HepG2 (cell line): Measurements from ENCODE around the gene CEP170. TPM values are rescaled to one million over a fixed set of nuclear protein-coding genes. Genes with fewer than 3 reads are reported as not detected.

Source experiments
- ATAC-seq: fragments of 200-7000 bp; cut with Tn5 transposase; 3 replicates; pipeline ENCODE4 v1.9.1; 2020; ENCODE audit warnings: mild to moderate bottlenecking, moderate library complexity
- BruUV-seq: library from RNA; stranded (reverse); fragments of 400-500 nt; replicated peaks from 2 replicates; lab custom pipeline; 2021; lab: Mats Ljungman, UMichigan
- CTCF ChIA-PET: fragments of 300-600 bp; formaldehyde crosslinking; extraction: SDS; loops from one replicate; lab custom pipeline; 2021; ENCODE audit warnings: low total read pairs, inconsistent platforms, low intra/inter-chr PET ratio; lab: Yijun Ruan, JAX
- POLR2A ChIA-PET: fragments of 350-600 bp; sonication (Branson Sonifier 250); formaldehyde crosslinking; loops from one replicate; lab custom pipeline; 2020; ENCODE audit warnings: antibody characterized with exemption, inconsistent platforms; lab: Yijun Ruan, JAX
- DNase-seq: peaks from one replicate; pipeline ENCODE4 v3.0.0-alpha.2; 2015; ENCODE audit warnings: low spot score
- FAIRE-seq: peaks from 3 replicates; lab custom pipeline; 2011; peaks lifted over from hg19 to GRCh38; lab: Jason Lieb, UNC
- H2AFZ ChIP-seq: one replicate; pipeline ENCODE4 v1.6.1; 2011; ENCODE audit warnings: low read length, inconsistent platforms
- H3K27ac ChIP-seq: fragments of 300-600 bp; 3 replicates; pipeline ENCODE4 v1.8.0; 2011; ENCODE audit warnings: mixed run types, mild to moderate bottlenecking, mixed read lengths, low read length, inconsistent platforms; ENCODE audit not compliant: insufficient read depth; ENCODE audit errors: extremely low read length
- H3K27me3 ChIP-seq, 2 experiments: fragments of 200-600 bp in 1 of 2; 2 replicates in 1 of 2; 3 replicates in 1 of 2; pipeline versions ENCODE4 v1.6.0 to v1.8.0; 2011; ENCODE audit warnings: low read length in 2 of 2, mild to moderate bottlenecking in 2 of 2, moderate library complexity in 2 of 2, inconsistent platforms in 1 of 2; ENCODE audit not compliant: insufficient read depth in 2 of 2, control insufficient read depth in 1 of 2
- H3K36me3 ChIP-seq, 2 experiments: fragments of 200-600 bp in 1 of 2; replicated peaks in 1 of 2; 2 replicates in 1 of 2; 3 replicates in 1 of 2; pipeline versions ENCODE4 v1.5.1 to v1.8.0; 2011; ENCODE audit warnings: low read length in 2 of 2, inconsistent platforms in 1 of 2; ENCODE audit not compliant: insufficient read depth in 2 of 2, control insufficient read depth in 1 of 2
- H3K4me1 ChIP-seq: 2 replicates; pipeline ENCODE4 v1.5.1; 2012; ENCODE audit warnings: low read length, inconsistent platforms; ENCODE audit not compliant: insufficient read depth
- H3K4me2 ChIP-seq: 2 replicates; pipeline ENCODE4 v1.6.0; 2011; ENCODE audit warnings: low read depth, low read length, inconsistent platforms
- H3K4me3 ChIP-seq, 3 experiments: fragments of 200-600 bp in 1 of 3; sonication (generic), shearing (Covaris generic) in 1 of 3; replicated peaks in 1 of 3; 2 replicates each; pipeline ENCODE4 v1.5.1; 2011 to 2016; ENCODE audit warnings: low read length in 3 of 3, inconsistent platforms in 2 of 3, low read depth in 2 of 3, mild to moderate bottlenecking in 2 of 3, control low read depth in 1 of 3, mixed read lengths in 1 of 3; ENCODE audit not compliant: insufficient read depth in 1 of 3
- H3K79me2 ChIP-seq: one replicate; pipeline ENCODE4 v1.6.1; 2011; ENCODE audit warnings: low read length, inconsistent platforms; ENCODE audit not compliant: insufficient read depth
- H3K9ac ChIP-seq: 2 replicates; pipeline ENCODE4 v1.6.0; 2011; ENCODE audit warnings: mild to moderate bottlenecking, low read depth, low read length, inconsistent platforms; ENCODE audit not compliant: insufficient read depth
- H3K9me3 ChIP-seq: 2 replicates; pipeline ENCODE4 v1.5.1; 2012; ENCODE audit warnings: mild to moderate bottlenecking, low read length
- H4K20me1 ChIP-seq: 2 replicates; pipeline ENCODE4 v1.6.0; 2011; ENCODE audit warnings: inconsistent platforms, mild to moderate bottlenecking, low read length, moderate library complexity; ENCODE audit not compliant: insufficient read depth
- BRCA1 ChIP-seq: sonication (generic); formaldehyde crosslinking; IDR thresholded peaks from 2 replicates; pipeline ENCODE4 v1.4.0; 2020; ENCODE audit warnings: missing genetic modification reagents
- E2F5 ChIP-seq: sonication (generic); formaldehyde crosslinking; conservative IDR thresholded peaks from 2 replicates; pipeline ENCODE4 v1.4.0; 2020; ENCODE audit warnings: missing genetic modification reagents
- HNRNPLL ChIP-seq: fragments of 200-400 bp; formaldehyde crosslinking; IDR thresholded peaks from 2 replicates; pipeline ENCODE4 v1.6.1; 2017; ENCODE audit warnings: mild to moderate bottlenecking, low read depth, low read length; ENCODE audit not compliant: poor library complexity, severe bottlenecking
- HOMEZ ChIP-seq: IDR thresholded peaks from 2 replicates; pipeline ENCODE4 v1.6.1; 2016; ENCODE audit warnings: low read depth
- MNT ChIP-seq: fragments of 450-650 bp; IDR thresholded peaks from 2 replicates; pipeline ENCODE4 v1.6.1; 2016
- PBX3 ChIP-seq: sonication (generic); formaldehyde crosslinking; IDR thresholded peaks from 2 replicates; pipeline ENCODE4 v1.8.1; 2023; ENCODE audit warnings: missing genetic modification reagents, inconsistent platforms, borderline replicate concordance
- ZBTB7B ChIP-seq: sonication (generic); formaldehyde crosslinking; IDR thresholded peaks from 2 replicates; pipeline ENCODE4 v1.4.0; 2020; ENCODE audit warnings: missing genetic modification reagents
- ZHX2 ChIP-seq, 2 experiments: sonication (generic) in 1 of 2; formaldehyde crosslinking in 1 of 2; IDR thresholded peaks; 2 replicates each; pipeline versions ENCODE4 v1.6.1 to v1.9.0; 2014 to 2022; ENCODE audit warnings: antibody characterized with exemption in 1 of 2, borderline replicate concordance in 1 of 2, inconsistent platforms in 1 of 2, low read depth in 1 of 2, missing genetic modification reagents in 1 of 2
- ZNF776 ChIP-seq: sonication (generic); formaldehyde crosslinking; IDR thresholded peaks from 2 replicates; pipeline ENCODE4 v1.4.0; 2020; ENCODE audit warnings: mild to moderate bottlenecking, missing genetic modification reagents
- ZSCAN20 ChIP-seq: sonication (generic); formaldehyde crosslinking; IDR thresholded peaks from 2 replicates; pipeline ENCODE4 v1.4.0; 2020; ENCODE audit warnings: missing genetic modification reagents, mild to moderate bottlenecking, borderline replicate concordance
- WGBS: methylation state at CpG from one replicate; pipeline ENCODE4 v1.1.6; 2017; ENCODE audit warnings: low lambda C conversion rate; 5-methylcytosine and 5-hydroxymethylcytosine counted together
- in situ Hi-C: cut with HindIII; loops from 2 replicates; pipeline ENCODE4 v1.10.0; 2017; ENCODE audit warnings: low pct_unique_long_range_greater_than_20kb; ENCODE audit not compliant: extremely low pct_ligation_motif_present
- intact Hi-C: fragments of 100-400 bp; cut with micrococcal nuclease; formaldehyde crosslinking; loops from one replicate; pipeline ENCODE4 v1.10.0; 2022; ENCODE audit not compliant: unreplicated experiment
- polyA plus RNA-seq, 8 experiments: library from polyadenylated mRNA; depleted of rRNA in 3 of 8; stranded (reverse) in 7 of 8; unstranded in 1 of 8; fragments of >200 nt; fragmentation: Illumina TruSeq in 4 of 8; extraction: Trizol in 4 of 8; gene quantifications; 2 replicates each; pipeline versions ENCODE4 v1.2.1 to v1.2.3, GENCODE V29; 2011 to 2016; ENCODE audit warnings: low read depth in 4 of 8, missing spikeins in 1 of 8, mixed read lengths in 1 of 8; ENCODE audit not compliant: insufficient read depth in 1 of 8
- total RNA-seq, 5 experiments: library from RNA; depleted of rRNA; stranded (reverse); fragments of >200 nt; fragmentation: Illumina TruSeq; extraction: Trizol; gene quantifications; 2 replicates each; pipeline ENCODE4 v1.2.3, GENCODE V29; 2016; ENCODE audit warnings: low read depth in 1 of 5

The CEP170 gene
- total and polyA plus RNA-seq, 2 of the 13 experiments (the other 11 are each of a cell fraction or from before 2014, with no cell fraction given): 23.0 to 28.6 TPM

- CTCF ChIA-PET: no interaction called here
- Histone ChIP-seq H3K27me3 (no peaks in the 10 kb centered on the region), H3K27ac (no peak overlapping the region), H3K36me3 (no peaks in the 10 kb centered on the region), H3K9me3 (no peaks in the 10 kb centered on the region), H3K9ac (no peak overlapping the region), H4K20me1 (no peaks in the 10 kb centered on the region), H3K4me3 (no peak overlapping the region), H2AFZ (no peak overlapping the region), H3K4me1 (no peaks in the 10 kb centered on the region), H3K4me2 (no peak overlapping the region), H3K79me2 (no peaks in the 10 kb centered on the region)
- ATAC-seq (no peak), FAIRE-seq (no peak), DNase-seq (no peak)
- WGBS: 84% methylated on average over 3 of the region's 3 CpGs
- no TSS peak for BruUV-seq
- POLR2A ChIA-PET: no interaction called here
- in situ Hi-C loops: no loop called here
- intact Hi-C loops: no loop called here
- TF ChIP-seq HOMEZ (no peak), ZHX2 (IDR thresholded peaks at IDR 0.05; ENCODE audit: low read depth) (no peak), ZHX2 (CRISPR knock-in tag; IDR thresholded peaks at IDR 0.05; ENCODE audit: borderline replicate concordance) (no peak), HNRNPLL (no peak), PBX3 (CRISPR knock-in tag) (no peak), ZSCAN20 (CRISPR knock-in tag) (no peak), MNT (no peak), ZNF776 (no peak), E2F5 (CRISPR knock-in tag) (no peak), BRCA1 (CRISPR knock-in tag) (no peak), ZBTB7B (CRISPR knock-in tag) (no peak)
Measured at GRCh38 chr1:243280571-243281129, 25.6 kb upstream of the CEP170 start.
